OCI-LY1 (cell line): Measurements from ENCODE around the gene OR51D1.

ENCODE experiments used
- H2AFZ ChIP-seq: fragments of 200-600 bp; sonication (generic), shearing (Covaris generic); 2 replicates; pipeline ENCODE4 v1.6.0; 2014; ENCODE audit warnings: antibody characterized with exemption, mild to moderate bottlenecking, low read length
- H3F3A ChIP-seq: fragments of 200-600 bp; sonication (generic), shearing (Covaris generic); 2 replicates; pipeline ENCODE4 v1.6.0; 2014; ENCODE audit warnings: mild to moderate bottlenecking, antibody characterized with exemption, low read length, moderate library complexity; ENCODE audit not compliant: insufficient read depth
- H3K27ac ChIP-seq: fragments of 200-600 bp; sonication (generic); 2 replicates; pipeline ENCODE4 v1.5.1; 2014; ENCODE audit warnings: low read length, mixed run types, mild to moderate bottlenecking, low read depth; ENCODE audit not compliant: poor library complexity, severe bottlenecking
- H3K27me3 ChIP-seq: fragments of 200-600 bp; sonication (generic); 2 replicates; pipeline ENCODE4 v1.6.0; 2014; ENCODE audit warnings: antibody characterized with exemption, mild to moderate bottlenecking, low read length, moderate library complexity; ENCODE audit not compliant: insufficient read depth
- H3K36me3 ChIP-seq: fragments of 200-600 bp; sonication (generic); 2 replicates; pipeline ENCODE4 v1.6.1; 2014; ENCODE audit warnings: mild to moderate bottlenecking, antibody characterized with exemption, low read length, moderate library complexity, mixed read lengths; ENCODE audit not compliant: insufficient read depth
- H3K4me1 ChIP-seq: fragments of 200-600 bp; sonication (generic); 2 replicates; pipeline ENCODE4 v1.5.1; 2014; ENCODE audit warnings: mild to moderate bottlenecking, low read length, moderate library complexity; ENCODE audit not compliant: insufficient read depth, severe bottlenecking
- H3K4me2 ChIP-seq: fragments of 200-600 bp; sonication (generic), shearing (Covaris generic); 2 replicates; pipeline ENCODE4 v1.6.1; 2014; ENCODE audit warnings: low read length
- H3K4me3 ChIP-seq: fragments of 200-600 bp; sonication (generic); 2 replicates; pipeline ENCODE4 v1.5.1; 2014; ENCODE audit warnings: low read length, low read depth, mild to moderate bottlenecking, mixed read lengths; ENCODE audit not compliant: poor library complexity, severe bottlenecking
- H3K79me2 ChIP-seq: fragments of 200-600 bp; shearing (Covaris generic); 2 replicates; pipeline ENCODE4 v1.6.1; 2016; ENCODE audit warnings: mixed run types, low read length, mixed read lengths; ENCODE audit not compliant: insufficient read depth
- H3K9ac ChIP-seq: fragments of 200-600 bp; sonication (generic), shearing (Covaris generic); 2 replicates; pipeline ENCODE4 v1.6.1; 2014; ENCODE audit warnings: mild to moderate bottlenecking, low read length, mixed read lengths
- H3K9me2 ChIP-seq: fragments of 200-600 bp; sonication (generic), shearing (Covaris generic); 2 replicates; pipeline ENCODE4 v1.6.1; 2014; ENCODE audit warnings: low read depth, mild to moderate bottlenecking, low read length, mixed read lengths
- H3K9me3 ChIP-seq: fragments of 200-600 bp; shearing (Covaris generic); 2 replicates; pipeline ENCODE4 v1.6.1; 2014; ENCODE audit warnings: low read length, mixed read lengths
- H4K20me1 ChIP-seq: fragments of 200-600 bp; sonication (generic), shearing (Covaris generic); 2 replicates; pipeline ENCODE4 v1.6.0; 2016; ENCODE audit warnings: mild to moderate bottlenecking, low read length; ENCODE audit not compliant: insufficient read depth
- CTCF ChIP-seq: fragments of 200-600 bp; sonication (generic), shearing (Covaris generic); IDR thresholded peaks from 2 replicates; pipeline ENCODE4 v1.5.1; 2017; ENCODE audit warnings: mild to moderate bottlenecking, antibody characterized with exemption, low read length, moderate library complexity, mixed read lengths
- EZH2 ChIP-seq: fragments of 200-600 bp; sonication (generic), shearing (Covaris generic); IDR thresholded peaks from 2 replicates; pipeline ENCODE4 v1.8.0; 2017; ENCODE audit warnings: borderline replicate concordance, mixed run types, mild to moderate bottlenecking, antibody characterized with exemption, low read length, moderate library complexity, mixed read lengths

Gene OR51D1

DNA sequence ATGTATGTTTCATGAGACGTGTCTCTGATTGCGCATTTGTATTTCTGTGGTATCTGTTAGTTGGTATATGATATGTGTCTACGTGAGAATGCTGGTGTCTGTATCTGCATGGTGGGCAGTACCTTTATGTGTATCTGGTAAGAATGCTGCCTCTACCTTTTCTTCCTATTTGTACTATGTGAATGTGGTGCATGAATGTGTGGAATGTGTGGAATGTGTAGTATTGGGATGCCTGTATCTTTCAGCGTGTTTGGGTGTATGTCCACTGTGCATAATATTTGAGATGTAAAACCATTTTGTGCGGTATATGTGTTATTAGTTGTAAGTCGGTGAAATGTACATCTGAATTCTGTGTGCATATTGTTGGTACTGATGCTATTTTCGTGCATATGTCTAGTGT is 4.2 kb downstream of the OR51D1 start:
- H3K27me3 ChIP-seq: no peaks in the 10 kb centered on the region
- no peaks in the 10 kb centered on the region for H3K36me3 ChIP-seq
- H4K20me1 ChIP-seq: no peaks in the 10 kb centered on the region
- H2AFZ ChIP-seq: no peak overlapping the region
- H3K4me1 ChIP-seq: no peaks in the 10 kb centered on the region
- no peak for TF ChIP-seq EZH2
- no peak for TF ChIP-seq CTCF
- H3F3A ChIP-seq: no peaks in the 10 kb centered on the region
- no peak overlapping the region for H3K9ac ChIP-seq
- no peaks in the 10 kb centered on the region for H3K79me2 ChIP-seq
- no peak overlapping the region for H3K27ac ChIP-seq
- H3K9me3 ChIP-seq: no peaks in the 10 kb centered on the region
- no peaks in the 10 kb centered on the region for H3K9me2 ChIP-seq
- no peak overlapping the region for H3K4me2 ChIP-seq
- H3K4me3 ChIP-seq: no peak overlapping the region

- Histone ChIP-seq H3K4me1 (no peaks in the 10 kb centered on the region), H4K20me1 (no peaks in the 10 kb centered on the region), H3F3A (no peaks in the 10 kb centered on the region), H2AFZ (no peak overlapping the region), H3K79me2 (no peaks in the 10 kb centered on the region), H3K36me3 (no peaks in the 10 kb centered on the region), H3K27ac (no peak overlapping the region), H3K9ac (no peak overlapping the region), H3K4me2 (no peak overlapping the region), H3K27me3 (no peaks in the 10 kb centered on the region), H3K9me3 (no peaks in the 10 kb centered on the region), H3K9me2 (no peaks in the 10 kb centered on the region), H3K4me3 (no peak overlapping the region)
- TF ChIP-seq EZH2 (no peak), CTCF (no peak)
These were observed 4.8 kb downstream of the OR51D1 start for GRCh38 chr11:4642043-4642442.

GRCh38 chr11:4643076-4643475 is 5.8 kb downstream of the OR51D1 start:
- Histone ChIP-seq H3K4me2 (no peak overlapping the region), H3F3A (no peaks in the 10 kb centered on the region), H3K36me3 (no peaks in the 10 kb centered on the region), H2AFZ (no peak overlapping the region), H3K4me1 (no peaks in the 10 kb centered on the region), H4K20me1 (no peaks in the 10 kb centered on the region), H3K9ac (no peak overlapping the region), H3K9me2 (no peaks in the 10 kb centered on the region), H3K4me3 (no peak overlapping the region), H3K27ac (no peak overlapping the region), H3K9me3 (no peaks in the 10 kb centered on the region), H3K27me3 (no peaks in the 10 kb centered on the region), H3K79me2 (no peaks in the 10 kb centered on the region)
- TF ChIP-seq CTCF (no peak), EZH2 (no peak)
